SU-DHL-6 (cell line): ENCODE measurements around the gene CARMIL3.

Source experiments
- H2AFZ ChIP-seq: fragments of 200-600 bp; sonication (generic); 2 replicates; pipeline ENCODE4 v1.6.1; 2014; ENCODE audit warnings: low read depth, mild to moderate bottlenecking, moderate library complexity, mixed read lengths, antibody characterized with exemption, low read length; ENCODE audit not compliant: severe bottlenecking
- H3F3A ChIP-seq: fragments of 200-600 bp; shearing (Covaris generic); 2 replicates; pipeline ENCODE4 v1.6.0; 2016; ENCODE audit warnings: antibody characterized with exemption, mild to moderate bottlenecking; ENCODE audit not compliant: insufficient read depth
- H3K27ac ChIP-seq: fragments of 200-600 bp; sonication (generic); 2 replicates; pipeline ENCODE4 v1.5.1; 2016; ENCODE audit warnings: low read depth, mild to moderate bottlenecking, low read length, moderate library complexity, mixed read lengths
- H3K27me3 ChIP-seq: fragments of 200-600 bp; sonication (generic), shearing (Covaris generic); 2 replicates; pipeline ENCODE4 v1.6.0; 2014; ENCODE audit warnings: mild to moderate bottlenecking, low read length
- H3K36me3 ChIP-seq: fragments of 200-600 bp; sonication (generic); 2 replicates; pipeline ENCODE4 v1.6.1; 2014; ENCODE audit warnings: mild to moderate bottlenecking, low read length, mixed read lengths
- H3K4me2 ChIP-seq: fragments of 300-600, 200-600 bp; shearing (Covaris generic), sonication (generic); 2 replicates; pipeline ENCODE4 v1.6.0; 2014; ENCODE audit warnings: low read length, low read depth, mild to moderate bottlenecking; ENCODE audit not compliant: poor library complexity, severe bottlenecking
- H3K4me3 ChIP-seq: fragments of 200-600 bp; sonication (generic); 2 replicates; pipeline ENCODE4 v1.5.1; 2014; ENCODE audit warnings: antibody characterized with exemption, low read length, mild to moderate bottlenecking, mixed read lengths; ENCODE audit not compliant: insufficient read depth, poor library complexity, severe bottlenecking
- H3K79me2 ChIP-seq: fragments of 200-600 bp; sonication (generic); 2 replicates; pipeline ENCODE4 v1.6.1; 2014; ENCODE audit warnings: mild to moderate bottlenecking, low read length, moderate library complexity; ENCODE audit not compliant: insufficient read depth
- H3K9ac ChIP-seq: fragments of 200-600 bp; sonication (generic); 2 replicates; pipeline ENCODE4 v1.7.0; 2014; ENCODE audit warnings: mild to moderate bottlenecking, low read length
- H3K9me2 ChIP-seq: fragments of 200-600 bp; sonication (generic); replicated peaks from 2 replicates; pipeline ENCODE4 v1.6.1; 2014; ENCODE audit warnings: low read length; ENCODE audit not compliant: insufficient read depth
- H3K9me3 ChIP-seq: fragments of 200-600 bp; sonication (generic); 2 replicates; pipeline ENCODE4 v1.6.1; 2014; ENCODE audit warnings: low read length, mixed read lengths; ENCODE audit not compliant: insufficient read depth
- H4K20me1 ChIP-seq: fragments of 200-600 bp; sonication (generic); 2 replicates; pipeline ENCODE4 v1.6.1; 2014; ENCODE audit warnings: low read depth, mild to moderate bottlenecking, antibody characterized with exemption, low read length, moderate library complexity, mixed read lengths
- EZH2phosphoT487 ChIP-seq: fragments of 200-600 bp; sonication (generic), shearing (Covaris generic); conservative IDR thresholded peaks from 2 replicates; pipeline ENCODE4 v1.6.1; 2018; ENCODE audit warnings: mild to moderate bottlenecking, antibody characterized with exemption, low read length, moderate library complexity, mixed read lengths
- TF ChIP-seq, protein P1 (sequence below): fragments of 200-600 bp; sonication (generic); IDR thresholded peaks from one replicate; pipeline ENCODE4 v1.5.1; 2017; ENCODE audit warnings: antibody characterized with exemption, mild to moderate bottlenecking, low read length, moderate library complexity; ENCODE audit not compliant: insufficient read depth, poor library complexity, severe bottlenecking

CARMIL3 gene

DNA sequence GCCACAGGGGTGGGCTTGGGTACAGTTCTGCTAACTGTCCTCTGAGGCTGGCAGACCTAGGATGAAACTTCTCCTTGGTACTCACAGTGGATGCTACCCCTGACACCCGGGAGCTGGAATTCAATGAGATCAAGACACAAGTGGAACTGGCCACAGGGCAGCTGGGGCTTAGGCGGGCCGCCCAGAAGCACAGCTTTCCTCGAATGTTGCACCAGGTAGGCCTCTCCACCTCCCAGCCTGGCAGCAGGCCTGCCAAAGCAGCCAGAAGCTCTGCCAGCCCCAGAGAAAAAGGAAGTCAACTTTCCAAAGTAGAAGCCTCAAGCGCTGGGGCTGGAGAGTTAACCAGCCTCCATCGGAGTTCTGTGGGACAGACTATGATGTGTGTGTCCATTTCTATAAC, 65.4 kb downstream of the CARMIL3 start:
- TF ChIP-seq EZH2phosphoT487 = no peak
- TF ChIP-seq, protein P1, sequence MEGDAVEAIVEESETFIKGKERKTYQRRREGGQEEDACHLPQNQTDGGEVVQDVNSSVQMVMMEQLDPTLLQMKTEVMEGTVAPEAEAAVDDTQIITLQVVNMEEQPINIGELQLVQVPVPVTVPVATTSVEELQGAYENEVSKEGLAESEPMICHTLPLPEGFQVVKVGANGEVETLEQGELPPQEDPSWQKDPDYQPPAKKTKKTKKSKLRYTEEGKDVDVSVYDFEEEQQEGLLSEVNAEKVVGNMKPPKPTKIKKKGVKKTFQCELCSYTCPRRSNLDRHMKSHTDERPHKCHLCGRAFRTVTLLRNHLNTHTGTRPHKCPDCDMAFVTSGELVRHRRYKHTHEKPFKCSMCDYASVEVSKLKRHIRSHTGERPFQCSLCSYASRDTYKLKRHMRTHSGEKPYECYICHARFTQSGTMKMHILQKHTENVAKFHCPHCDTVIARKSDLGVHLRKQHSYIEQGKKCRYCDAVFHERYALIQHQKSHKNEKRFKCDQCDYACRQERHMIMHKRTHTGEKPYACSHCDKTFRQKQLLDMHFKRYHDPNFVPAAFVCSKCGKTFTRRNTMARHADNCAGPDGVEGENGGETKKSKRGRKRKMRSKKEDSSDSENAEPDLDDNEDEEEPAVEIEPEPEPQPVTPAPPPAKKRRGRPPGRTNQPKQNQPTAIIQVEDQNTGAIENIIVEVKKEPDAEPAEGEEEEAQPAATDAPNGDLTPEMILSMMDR = no peak
- H3K27ac ChIP-seq = no peak overlapping the region
- H3K9me3 ChIP-seq = no peaks in the 10 kb centered on the region
- H4K20me1 ChIP-seq = no peaks in the 10 kb centered on the region
- no peaks in the 10 kb centered on the region for H3K36me3 ChIP-seq
- H3K9ac ChIP-seq = no peak overlapping the region
- H3K9me2 ChIP-seq = no peaks in the 10 kb centered on the region
- no peaks in the 10 kb centered on the region for H3K27me3 ChIP-seq
- no peak overlapping the region for H2AFZ ChIP-seq
- H3K79me2 ChIP-seq = peaks cover 16% of the 10 kb centered on the region
- no peaks in the 10 kb centered on the region for H3F3A ChIP-seq
- H3K4me2 ChIP-seq = no peak overlapping the region
- H3K4me3 ChIP-seq = no peak overlapping the region
